ENCODE measurements around the gene IFT80. TPM values are rescaled to one million over a fixed set of nuclear protein-coding genes. Genes with fewer than 3 reads are reported as not detected.

The IFT80 gene
- total and polyA plus RNA-seq, 2 of the 4 experiments (the other 2 are of a cell fraction), result 15.2 to 16.8 TPM

DNA sequence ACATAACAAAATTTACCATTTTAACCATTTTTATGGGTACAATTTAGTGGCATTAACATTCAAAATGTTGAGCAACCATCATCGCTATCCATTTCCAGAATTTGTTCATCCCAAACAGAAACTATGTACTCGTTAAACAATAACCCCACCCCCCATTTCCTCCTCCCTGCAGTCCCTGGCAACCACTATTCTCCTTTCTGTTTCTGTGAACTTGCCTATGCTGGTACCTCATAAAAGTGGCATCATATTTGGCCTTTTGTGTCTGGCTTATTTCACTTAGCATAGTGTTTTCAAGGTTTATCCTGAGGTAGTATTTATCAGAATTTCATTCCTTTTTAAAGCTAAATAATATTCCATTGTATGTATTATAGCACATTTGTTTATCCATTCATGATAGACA lies 141.4 kb downstream of the IFT80 start:
- Histone ChIP-seq H4K91ac (ENCODE audit: insufficient read depth, low read depth, low read length) (no peak overlapping the region), H4K5ac (ENCODE audit: low read depth, low read length) (no peak overlapping the region), H3K14ac (replicated peaks; ENCODE audit: low read depth, low read length) (no peak overlapping the region), H3K18ac (ENCODE audit: low read depth, low read length) (no peak overlapping the region), H3K23ac (ENCODE audit: low read depth, low read length) (no peak overlapping the region), H3K27me3 (ENCODE audit: control insufficient read depth, insufficient read depth, low read length) (no peaks in the 10 kb centered on the region), H2BK120ac (ENCODE audit: low read depth, low read length) (no peak overlapping the region), H2BK5ac (ENCODE audit: low read depth, low read length, poor library complexity, severe bottlenecking) (no peak overlapping the region), H3K27ac (ENCODE audit: insufficient read depth, low read length) (no peak overlapping the region), H3K4me2 (ENCODE audit: low read depth, low read length) (no peak overlapping the region), H2AK5ac (ENCODE audit: low read depth, low read length) (no peak overlapping the region), H3K56ac (ENCODE audit: extremely low read depth, insufficient read depth, low read length) (no peak overlapping the region), H3K4me1 (ENCODE audit: control insufficient read depth, insufficient read depth, low read length) (no peaks in the 10 kb centered on the region), H3K4ac (ENCODE audit: low read depth, low read length) (no peak overlapping the region), H2AFZ (replicated peaks; ENCODE audit: low read length, poor library complexity) (no peak overlapping the region), H3K36me3 (ENCODE audit: control insufficient read depth, insufficient read depth, low read length) (no peaks in the 10 kb centered on the region), H3K9ac (ENCODE audit: low read depth, low read length) (no peak overlapping the region), H2BK20ac (ENCODE audit: low read depth, low read length) (no peak overlapping the region), H3K9me1 (ENCODE audit: insufficient read depth, low read length) (no peaks in the 10 kb centered on the region), H3K79me1 (ENCODE audit: low read depth in 1 of 2, low read length in 2 of 2) (no peaks in the 10 kb centered on the region), H3K4me3 (ENCODE audit: insufficient read depth, low read depth, low read length) (no peak overlapping the region), H2BK15ac (ENCODE audit: low read depth, low read length) (no peak overlapping the region), H4K8ac (ENCODE audit: low read depth in 2 of 2, low read length in 2 of 2) (no peak overlapping the region), H4K20me1 (ENCODE audit: insufficient read depth, low read length) (no peaks in the 10 kb centered on the region), H3K9me3 (ENCODE audit: control insufficient read depth, insufficient read depth, low read length) (no peaks in the 10 kb centered on the region), H2AK9ac (replicated peaks; ENCODE audit: low read depth, low read length, poor library complexity) (no peak overlapping the region)
- POLR2A ChIA-PET (ENCODE audit: unreplicated experiment), result no interaction called here
- WGBS, 2 experiments (ENCODE audit: extremely low coverage in 2 of 2, insufficient read length in 1 of 2), result 100% methylated on average over 1 of the region's 2 CpGs; no CpG with 5 or more reads in 1 of the 2 experiments
- dilution Hi-C loops (cut with HindIII; ENCODE audit: low sequenced_read_pairs, unreplicated experiment), result no loop called here
- ATAC-seq (ENCODE audit: low read depth) (no peak), DNase-seq (no peak)
- CTCF ChIA-PET, result no interaction called here
- in situ Hi-C loops (cut with MboI; ENCODE audit: low sequenced_read_pairs), result no loop called here
- no TSS peak for BruUV-seq (replicated peaks)
- intact Hi-C loops (cut with micrococcal nuclease), result no loop called here
- TF ChIP-seq MAFK (IDR thresholded peaks at IDR 0.05; ENCODE audit: low read depth, low read length), result no peak
- TF ChIP-seq MAZ (IDR thresholded peaks at IDR 0.05; ENCODE audit: borderline replicate concordance, low read depth, low read length), result no peak
- no peak for TF ChIP-seq POLR2A (IDR thresholded peaks at IDR 0.05; ENCODE audit: low read depth, low read length)
- TF ChIP-seq NFE2L2 (IDR thresholded peaks at IDR 0.05; ENCODE audit: low read depth, low read length), result no peak
- no peak for TF ChIP-seq SMC3 (IDR thresholded peaks at IDR 0.05; ENCODE audit: low read depth, low read length)
- TF ChIP-seq FOS (IDR thresholded peaks at IDR 0.05; ENCODE audit: low read depth, low read length), result no peak
- no peak for TF ChIP-seq CHD1 (IDR thresholded peaks at IDR 0.05; ENCODE audit: low read depth, low read length)
- TF ChIP-seq MXI1 (IDR thresholded peaks at IDR 0.05; ENCODE audit: borderline replicate concordance, low read depth, low read length), result no peak
- TF ChIP-seq RCOR1 (IDR thresholded peaks at IDR 0.05; ENCODE audit: insufficient replicate concordance, low read length), result no peak
- TF ChIP-seq, protein P1, sequence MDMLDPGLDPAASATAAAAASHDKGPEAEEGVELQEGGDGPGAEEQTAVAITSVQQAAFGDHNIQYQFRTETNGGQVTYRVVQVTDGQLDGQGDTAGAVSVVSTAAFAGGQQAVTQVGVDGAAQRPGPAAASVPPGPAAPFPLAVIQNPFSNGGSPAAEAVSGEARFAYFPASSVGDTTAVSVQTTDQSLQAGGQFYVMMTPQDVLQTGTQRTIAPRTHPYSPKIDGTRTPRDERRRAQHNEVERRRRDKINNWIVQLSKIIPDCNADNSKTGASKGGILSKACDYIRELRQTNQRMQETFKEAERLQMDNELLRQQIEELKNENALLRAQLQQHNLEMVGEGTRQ (IDR thresholded peaks at IDR 0.05; ENCODE audit: low read depth, low read length), result no peak
- TF ChIP-seq CEBPB (IDR thresholded peaks at IDR 0.05; ENCODE audit: low read depth, low read length), result no peak
- TF ChIP-seq RAD21 (IDR thresholded peaks at IDR 0.05; ENCODE audit: low read length), result no peak
- no peak for TF ChIP-seq BHLHE40 (IDR thresholded peaks at IDR 0.05; ENCODE audit: low read depth, low read length)
- TF ChIP-seq RFX5 (IDR thresholded peaks at IDR 0.05; ENCODE audit: low read depth, low read length), result no peak
